Ovary (tissue), 9 donors: Measurements from ENCODE around the gene SLC16A11. TPM values are rescaled to one million over a fixed set of nuclear protein-coding genes. Genes with fewer than 3 reads are reported as not detected.

Experiments used
- DNase-seq, 5 donors: peaks; one replicate each; pipeline ENCODE4 v3.0.0-alpha.2; 2019 to 2020
- H3K27ac ChIP-seq, 2 donors: fragments of 200-600 bp; one replicate each; pipeline versions ENCODE4 v1.5.1 to v1.8.0; 2019 to 2022
- H3K27me3 ChIP-seq: fragments of 200-600 bp; one replicate; pipeline ENCODE4 v1.8.0; 2022
- H3K36me3 ChIP-seq: fragments of 200-600 bp; sonication (generic); one replicate; pipeline ENCODE4 v1.5.1; 2019
- H3K4me1 ChIP-seq: one replicate; pipeline ENCODE4 v1.8.1; 2013; ENCODE audit warnings: mild to moderate bottlenecking, moderate library complexity; ENCODE audit not compliant: insufficient read depth
- H3K4me3 ChIP-seq: fragments of 200-600 bp; sonication (generic); one replicate; pipeline ENCODE4 v1.5.1; 2017
- H3K9me3 ChIP-seq, 2 donors: fragments of 200-600 bp in 1 of 2; sonication (generic) in 1 of 2; one replicate each; pipeline versions ENCODE4 v1.5.1 to v1.8.1; 2013 to 2019; ENCODE audit warnings: mild to moderate bottlenecking in 1 of 2, moderate library complexity in 1 of 2
- EP300 ChIP-seq: sonication (generic); formaldehyde crosslinking; IDR thresholded peaks from one replicate; pipeline ENCODE4 v1.6.1; 2017; ENCODE audit warnings: antibody characterized with exemption
- POLR2A ChIP-seq: fragments of 450-650 bp; IDR thresholded peaks from one replicate; pipeline ENCODE4 v1.6.1; 2017; ENCODE audit warnings: antibody characterized with exemption, mild to moderate bottlenecking, moderate library complexity
- WGBS, 3 donors: extraction: QIAGEN DNeasy Blood & Tissue Kit in 1 of 3; methylation state at CpG; one replicate each; pipeline versions ENCODE4 v1.1.5 to v1.1.7; 2013 to 2017; 5-methylcytosine and 5-hydroxymethylcytosine counted together
- intact Hi-C, 4 donors: fragments of 100-400 bp; cut with DNase I; formaldehyde crosslinking; loops; one replicate each; pipeline versions ENCODE4 v1.11.0 to v1.15.1; 2022 to 2023
- polyA plus RNA-seq, 2 donors: library from polyadenylated mRNA; stranded (reverse); fragments of 200-250 nt in 1 of 2; fragments of 350-450 nt in 1 of 2; fragmentation: Illumina TruSeq in 1 of 2; extraction: RNeasy Lipid Tissue Mini Kit (QIAGEN cat#74804) in 1 of 2; gene quantifications; one replicate each; pipeline ENCODE4 v1.2.3, GENCODE V29; 2013 to 2014
- total RNA-seq, 7 donors: library from RNA; depleted of rRNA in 2 of 7; stranded (reverse); fragments of >200 nt in 2 of 7; fragmentation: NEBNext Ultra II Directional in 3 of 7; extraction: Animal tissue kit (Norgen Biotek cat#: 25700) in 3 of 7; gene quantifications; one replicate each; pipeline versions ENCODE4 v1.1.0 to v1.2.4, GENCODE V29; 2016 to 2023
- TF ChIP-seq, protein P1 (sequence below), 3 donors: fragments of 450-650 bp in 2 of 3; fragments of 200-600 bp in 1 of 3; IDR thresholded peaks; one replicate each; pipeline versions ENCODE4 v1.5.1 to v1.8.0; 2016 to 2022; ENCODE audit warnings: antibody characterized with exemption in 3 of 3, mild to moderate bottlenecking in 1 of 3
- donor health status: DM: no; HTN: no; CAD: no; lungs with moderate emphysema.
- donor health status: DM: no; HTN: no; CAD: no.
- donor health status: Bipolar disorder and iron deficiency.
- donor health status: DM: yes; HTN: yes; CAD: no.
- donor health status: DM: no; HTN: no; CAD: no.
- donor health status: DM: yes; HTN: yes; CAD: no.

Gene SLC16A11
- total and polyA plus RNA-seq, 9 donors = 1.2 to 14.4 (median 3.0) TPM; not detected in 2

DNA sequence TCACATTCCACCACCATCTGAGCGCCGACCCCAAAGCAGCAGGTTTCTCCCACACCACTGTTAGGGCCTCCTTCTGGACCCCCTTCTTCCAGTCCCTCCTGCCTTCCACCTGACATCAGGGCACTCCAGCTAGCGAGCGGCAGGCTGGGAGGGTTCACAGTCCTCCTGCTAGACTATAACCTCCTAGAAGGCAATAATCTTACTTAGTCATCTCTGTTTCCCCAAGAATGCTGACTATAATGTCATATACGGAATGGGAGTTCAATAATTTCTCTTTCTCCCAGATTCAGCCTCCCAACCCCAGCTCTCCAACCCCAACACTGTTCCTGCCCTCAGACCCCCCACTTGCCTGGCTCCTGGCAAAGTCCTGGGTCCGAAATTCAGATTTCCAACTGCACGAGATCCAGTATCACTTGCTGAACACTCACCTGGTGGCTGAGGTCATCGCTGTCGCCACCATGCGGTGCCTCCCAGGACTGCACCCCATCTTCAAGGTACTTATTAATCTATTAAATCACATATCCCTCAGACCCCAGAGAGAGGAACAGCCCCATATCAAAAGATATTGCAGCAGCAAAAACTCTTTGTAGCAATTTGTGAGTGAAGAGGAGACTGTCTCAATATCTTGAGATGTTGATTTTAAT, 42.5 kb downstream of the SLC16A11 start:
- Histone ChIP-seq H3K4me3 (no peak overlapping the region), H3K27ac (no peak overlapping the region), H3K4me1 (no peaks in the 10 kb centered on the region), H3K9me3 (no peaks in the 10 kb centered on the region), H3K27me3 (no peaks in the 10 kb centered on the region), H3K36me3 (no peaks in the 10 kb centered on the region)
- DNase-seq = no peak
- WGBS, 3 donors = 68 to 72% (median 70%) methylated on average over 10 of the region's 10 CpGs
- intact Hi-C loops = loop anchor here in 2 of 4 donors (10.0 kb wide), 2 partner anchors 87 to 337 kb away; no protein-coding TSS in a partner anchor
- TF ChIP-seq EP300 (no peak), POLR2A (no peak)
- TF ChIP-seq, protein P1, sequence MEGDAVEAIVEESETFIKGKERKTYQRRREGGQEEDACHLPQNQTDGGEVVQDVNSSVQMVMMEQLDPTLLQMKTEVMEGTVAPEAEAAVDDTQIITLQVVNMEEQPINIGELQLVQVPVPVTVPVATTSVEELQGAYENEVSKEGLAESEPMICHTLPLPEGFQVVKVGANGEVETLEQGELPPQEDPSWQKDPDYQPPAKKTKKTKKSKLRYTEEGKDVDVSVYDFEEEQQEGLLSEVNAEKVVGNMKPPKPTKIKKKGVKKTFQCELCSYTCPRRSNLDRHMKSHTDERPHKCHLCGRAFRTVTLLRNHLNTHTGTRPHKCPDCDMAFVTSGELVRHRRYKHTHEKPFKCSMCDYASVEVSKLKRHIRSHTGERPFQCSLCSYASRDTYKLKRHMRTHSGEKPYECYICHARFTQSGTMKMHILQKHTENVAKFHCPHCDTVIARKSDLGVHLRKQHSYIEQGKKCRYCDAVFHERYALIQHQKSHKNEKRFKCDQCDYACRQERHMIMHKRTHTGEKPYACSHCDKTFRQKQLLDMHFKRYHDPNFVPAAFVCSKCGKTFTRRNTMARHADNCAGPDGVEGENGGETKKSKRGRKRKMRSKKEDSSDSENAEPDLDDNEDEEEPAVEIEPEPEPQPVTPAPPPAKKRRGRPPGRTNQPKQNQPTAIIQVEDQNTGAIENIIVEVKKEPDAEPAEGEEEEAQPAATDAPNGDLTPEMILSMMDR (IDR thresholded peaks at IDR 0.05) = no peak

DNA sequence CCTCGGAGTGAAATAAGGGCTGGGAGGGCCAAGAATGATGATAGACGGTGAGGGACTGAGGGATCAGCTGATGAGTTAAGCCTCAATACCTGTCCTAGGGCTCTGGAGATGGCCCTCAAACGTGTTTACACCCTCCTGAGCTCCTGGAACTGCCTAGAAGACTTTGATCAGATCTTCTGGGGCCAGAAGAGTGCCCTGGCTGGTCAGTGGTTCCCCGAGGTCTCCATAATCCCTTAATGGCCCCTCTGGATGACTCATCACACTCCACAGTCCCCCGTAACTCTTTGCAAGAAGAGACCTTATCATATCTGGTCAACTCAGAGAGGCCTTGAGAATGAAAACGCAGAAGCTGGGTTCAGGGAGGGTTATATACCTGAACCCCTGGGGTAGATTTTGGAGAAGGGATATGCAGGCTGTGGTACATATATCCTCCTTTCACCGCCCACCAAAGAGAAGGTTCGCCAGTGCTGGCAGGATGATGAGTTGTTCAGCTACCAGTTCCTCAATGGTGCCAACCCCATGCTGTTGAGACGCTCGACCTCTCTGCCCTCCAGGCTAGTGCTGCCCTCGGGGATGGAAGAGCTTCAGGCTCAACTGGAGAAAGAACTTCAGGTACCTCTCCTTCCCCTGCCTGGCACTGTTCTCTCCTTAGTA, 44.9 kb downstream of the SLC16A11 start:
- DNase-seq = no peak
- TF ChIP-seq, protein P1 (IDR thresholded peaks at IDR 0.05) = no peak
- no peaks in the 10 kb centered on the region for H3K27me3 ChIP-seq
- peaks cover 3% of the 10 kb centered on the region for H3K4me1 ChIP-seq
- H3K4me3 ChIP-seq = no peak overlapping the region
- intact Hi-C loops = loop anchor here in 1 of 4 donors (10.0 kb wide), 1 partner anchor 334 kb away; no protein-coding TSS in a partner anchor
- no peaks in the 10 kb centered on the region for H3K9me3 ChIP-seq
- H3K36me3 ChIP-seq = no peaks in the 10 kb centered on the region
- H3K27ac ChIP-seq = no peak overlapping the region
- 79 to 88% (median 85%) methylated on average over 11 of the region's 11 CpGs for WGBS, 3 donors

DNA sequence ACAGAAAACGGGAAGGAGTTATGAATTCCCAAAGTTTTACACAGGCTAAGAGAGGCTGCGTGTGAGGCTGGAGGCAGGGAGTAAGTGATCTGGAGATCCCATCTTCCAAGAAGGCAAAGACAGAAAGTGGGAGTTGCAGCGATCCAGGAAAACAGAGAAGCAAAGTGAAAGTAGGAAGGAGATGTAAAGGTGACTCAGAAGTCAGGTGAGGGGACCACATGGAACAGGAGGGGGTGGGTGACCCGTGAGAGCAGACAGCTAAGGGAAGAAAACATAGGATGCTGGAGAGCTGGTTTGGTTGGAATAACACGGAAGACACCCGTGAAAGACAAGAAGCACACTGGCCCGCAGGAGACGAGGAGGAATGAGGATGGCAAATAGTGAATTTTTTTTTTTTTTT, 46.7 kb downstream of the SLC16A11 start:
- no peaks in the 10 kb centered on the region for H3K9me3 ChIP-seq
- no peaks in the 10 kb centered on the region for H3K27me3 ChIP-seq
- TF ChIP-seq POLR2A (no peak), EP300 (no peak)
- TF ChIP-seq, protein P1 (IDR thresholded peaks at IDR 0.05) = no peak
- no peak overlapping the region for H3K27ac ChIP-seq
- no peak for DNase-seq
- H3K36me3 ChIP-seq = no peaks in the 10 kb centered on the region
- 81 to 93% (median 88%) methylated on average over 8 of the region's 8 CpGs for WGBS, 3 donors
- no peak overlapping the region for H3K4me3 ChIP-seq
- peaks cover 3% of the 10 kb centered on the region for H3K4me1 ChIP-seq
- intact Hi-C loops = loop anchor here in 1 of 4 donors (10.0 kb wide), 1 partner anchor 332 kb away; no protein-coding TSS in a partner anchor

DNA sequence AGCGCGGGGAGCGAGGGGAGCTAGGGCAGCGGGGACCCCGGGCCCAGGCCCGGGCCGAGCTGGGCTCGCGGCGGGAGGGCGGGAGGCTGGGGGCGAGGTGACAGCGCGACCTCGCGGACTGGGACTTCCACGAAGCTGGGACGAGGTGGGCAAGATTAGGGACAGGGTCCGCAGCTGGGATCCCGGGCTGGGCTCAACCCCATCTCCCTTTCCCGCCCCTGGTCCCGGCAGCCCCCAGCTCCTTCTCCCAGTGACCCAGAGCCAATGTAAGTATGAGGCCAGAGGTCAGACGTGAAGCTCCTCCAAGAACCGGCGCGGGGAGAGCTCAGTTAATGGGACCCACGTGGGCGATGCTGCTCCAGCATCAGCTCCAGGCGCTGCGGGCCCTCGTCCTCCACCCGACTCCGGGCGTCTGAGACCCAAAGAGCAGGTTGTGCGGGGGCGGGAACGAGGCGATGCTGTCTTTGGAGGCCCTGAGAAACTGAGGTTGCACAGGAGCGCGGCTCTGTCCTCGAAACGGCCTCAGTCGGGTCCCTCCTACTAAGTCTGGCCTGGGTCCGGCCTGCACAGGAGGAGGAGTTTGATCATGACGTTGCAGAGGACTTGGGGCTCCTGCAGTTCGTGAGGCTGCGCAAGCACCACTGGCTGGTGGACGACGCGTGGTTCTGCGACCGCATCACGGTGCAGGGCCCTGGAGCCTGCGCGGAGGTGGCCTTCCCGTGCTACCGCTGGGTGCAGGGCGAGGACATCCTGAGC, 47.5 kb downstream of the SLC16A11 start:
- Histone ChIP-seq H3K27ac (no peak overlapping the region), H3K9me3 (no peaks in the 10 kb centered on the region), H3K36me3 (no peaks in the 10 kb centered on the region), H3K4me1 (peaks cover 3% of the 10 kb centered on the region), H3K4me3 (peak overlapping the region; percentile 7), H3K27me3 (no peaks in the 10 kb centered on the region)
- TF ChIP-seq EP300 = no peak
- TF ChIP-seq POLR2A = no peak
- TF ChIP-seq, protein P1 (IDR thresholded peaks at IDR 0.05) = no peak
- intact Hi-C loops = loop anchor here in 1 of 4 donors (10.0 kb wide), 1 partner anchor 332 kb away; no protein-coding TSS in a partner anchor
- WGBS, 3 donors = 43 to 58% (median 44%) methylated on average over 50 to 58 of the region's 58 CpGs
- DNase-seq = peak in 1 of 5 donors; percentile 43
